Sigmoid colon (tissue), 7 donors: Measurements from ENCODE around the gene GIN1. TPM values are rescaled to one million over a fixed set of nuclear protein-coding genes. Genes with fewer than 3 reads are reported as not detected.

Experiments used
- DNase-seq: peaks from one replicate; pipeline ENCODE4 v3.0.0-alpha.2; 2019
- H3K27ac ChIP-seq, 4 donors: fragments of 200-600 bp; sonication (generic); one replicate each; pipeline ENCODE4 v1.5.1; 2016 to 2019; ENCODE audit warnings: mild to moderate bottlenecking in 1 of 4
- H3K27me3 ChIP-seq, 3 donors: fragments of 200-600 bp; sonication (generic); one replicate each; pipeline ENCODE4 v1.5.1; 2019; ENCODE audit warnings: mild to moderate bottlenecking in 1 of 3
- H3K36me3 ChIP-seq, 4 donors: fragments of 200-600 bp; sonication (generic); one replicate each; pipeline ENCODE4 v1.5.1; 2016 to 2019
- H3K4me1 ChIP-seq, 4 donors: fragments of 200-600 bp; sonication (generic); one replicate each; pipeline ENCODE4 v1.5.1; 2017 to 2019
- H3K4me3 ChIP-seq, 4 donors: fragments of 200-600 bp; sonication (generic); one replicate each; pipeline ENCODE4 v1.5.1; 2017 to 2019; ENCODE audit warnings: mild to moderate bottlenecking in 2 of 4, moderate library complexity in 1 of 4
- H3K9me3 ChIP-seq, 4 donors: fragments of 200-600 bp in 3 of 4; sonication (generic) in 3 of 4; one replicate each; pipeline versions ENCODE4 v1.5.1 to v1.6.1; 2013 to 2019
- CTCF ChIP-seq, 4 experiments: fragments of 450-650 bp in 3 of 4; fragments of 200-600 bp in 1 of 4; IDR thresholded peaks; one replicate each; pipeline ENCODE4 v1.5.1; 2016 to 2019; ENCODE audit warnings: antibody characterized with exemption in 4 of 4, mild to moderate bottlenecking in 3 of 4, moderate library complexity in 2 of 4
- EP300 ChIP-seq, 4 donors: sonication (generic); formaldehyde crosslinking; IDR thresholded peaks; one replicate each; pipeline ENCODE4 v1.6.1; 2017; ENCODE audit warnings: antibody characterized with exemption in 4 of 4
- POLR2A ChIP-seq, 2 donors: fragments of 450-650 bp; IDR thresholded peaks; one replicate each; pipeline ENCODE4 v1.6.1; 2016; ENCODE audit warnings: antibody characterized with exemption in 2 of 2, mild to moderate bottlenecking in 2 of 2, moderate library complexity in 2 of 2
- POLR2AphosphoS5 ChIP-seq, 4 donors: sonication (generic); formaldehyde crosslinking; IDR thresholded peaks; one replicate each; pipeline ENCODE4 v1.6.1; 2017; ENCODE audit warnings: antibody characterized with exemption in 4 of 4
- WGBS, 2 donors: extraction: QIAGEN DNeasy Blood & Tissue Kit; methylation state at CpG; one replicate each; pipeline ENCODE4 v1.1.7; 2013; 5-methylcytosine and 5-hydroxymethylcytosine counted together
- intact Hi-C: fragments of 100-400 bp; cut with DNase I; formaldehyde crosslinking; loops from one replicate; pipeline ENCODE4 v1.15.1; 2023
- polyA plus RNA-seq, 3 donors: library from polyadenylated mRNA; stranded (reverse); fragments of 200-250 nt; gene quantifications; one replicate each; pipeline ENCODE4 v1.2.3, GENCODE V29; 2013
- total RNA-seq, 4 donors: library from RNA; depleted of rRNA; stranded (reverse); fragments of >200 nt; gene quantifications; one replicate each; pipeline ENCODE4 v1.1.0, GENCODE V29; 2016
- donor health status: healthy with polysubstance abuse.
- donor health status: Bipolar disorder and iron deficiency.
- donor health status: healthy.

Gene GIN1
- total and polyA plus RNA-seq, 7 donors = 3.0 to 14.6 (median 7.8) TPM

GRCh38 chr5:103036601-103037000 is 83.3 kb downstream of the GIN1 start:
- no peak for DNase-seq
- Histone ChIP-seq H3K9me3 (no peaks in the 10 kb centered on the region), H3K36me3 (peaks cover 0 to 11% (median 0%) of the 10 kb centered on the region in 4 donors), H3K27me3 (no peaks in the 10 kb centered on the region), H3K27ac (no peak overlapping the region), H3K4me1 (no peaks in the 10 kb centered on the region), H3K4me3 (no peak overlapping the region)
- no peak for TF ChIP-seq EP300 (IDR thresholded peaks at IDR 0.05)
- TF ChIP-seq CTCF (IDR thresholded peaks at IDR 0.05) = no peak
- no peak for TF ChIP-seq POLR2A (IDR thresholded peaks at IDR 0.05)
- TF ChIP-seq POLR2AphosphoS5 (IDR thresholded peaks at IDR 0.05) = no peak
- WGBS, 2 donors = 90 to 93% methylated on average over 2 of the region's 2 CpGs
- intact Hi-C loops = no loop called here

Other genes starting within 250 kb of the GIN1 start
- gene PPIP5K2, start 163 bp upstream of the GIN1 start, total RNA-seq = 10 to 100 TPM; 22.8 to 34.1 (median 28.5) TPM
- 10 to 100 TPM; 20.4 to 22.7 (median 22.5) TPM for gene PPIP5K2, start 163 bp upstream of the GIN1 start, polyA plus RNA-seq
- gene MACIR, start 138.6 kb upstream of the GIN1 start, total RNA-seq = 1 to 10 TPM; 2.6 to 9.3 (median 6.3) TPM
- gene MACIR, start 138.6 kb upstream of the GIN1 start, polyA plus RNA-seq = 10 to 100 TPM; 34.2 to 74.9 (median 48.0) TPM